Activated CD8-positive, alpha-beta T cell treated with anti-CD3 and anti-CD28 coated beads, Interleukin-2, amount 10 ng/mL, durations not matched to agents 7 days and 5 days (primary cell): ENCODE data around the gene DBP. TPM values are rescaled to one million over a fixed set of nuclear protein-coding genes. Genes with fewer than 3 reads are reported as not detected.

Experiments used
- ATAC-seq: fragments of 150-1000 bp; cut with Tn5 transposase; one replicate; pipeline ENCODE4 v1.10.0; 2021; ENCODE audit warnings: moderate library complexity
- CTCF ChIA-PET: fragments of 350-600 bp; sonication (Branson Sonifier 250); formaldehyde crosslinking; loops from one replicate; lab custom pipeline; 2021; ENCODE audit warnings: antibody characterized with exemption; lab: Charles Lee
- POLR2A ChIA-PET: fragments of 350-600 bp; sonication (Branson Sonifier 250); formaldehyde crosslinking; loops from one replicate; lab custom pipeline; 2021; ENCODE audit warnings: antibody characterized with exemption; lab: Charles Lee
- DNase-seq: peaks from one replicate; pipeline ENCODE4 v3.0.0-alpha.2; 2020
- H3K27ac Mint-ChIP-seq: one replicate; pipeline ENCODE4 v1.8.0; 2021; ENCODE audit warnings: mild to moderate bottlenecking, mixed read lengths
- H3K27me3 Mint-ChIP-seq: one replicate; pipeline ENCODE4 v1.8.0; 2021; ENCODE audit warnings: low read depth, mixed read lengths
- H3K36me3 Mint-ChIP-seq: one replicate; pipeline ENCODE4 v1.8.0; 2021; ENCODE audit warnings: low read depth, mixed read lengths
- H3K4me1 Mint-ChIP-seq: one replicate; pipeline ENCODE4 v1.8.0; 2021; ENCODE audit warnings: low read depth, mixed read lengths
- H3K4me3 Mint-ChIP-seq: one replicate; pipeline ENCODE4 v1.8.0; 2021; ENCODE audit warnings: mild to moderate bottlenecking, mixed read lengths
- H3K9me3 Mint-ChIP-seq: one replicate; pipeline ENCODE4 v1.8.0; 2022; ENCODE audit warnings: mixed read lengths; ENCODE audit not compliant: insufficient read depth
- total RNA-seq, 2 experiments: library from RNA; stranded (reverse); gene quantifications; one replicate each; pipeline ENCODE4 v1.2.3, GENCODE V29; 2021

DBP gene
- total RNA-seq, 2 experiments from 2014 or later = 17.3 to 18.3 TPM

- H3K4me3 Mint-ChIP-seq = no peak overlapping the region
- no peaks in the 10 kb centered on the region for H3K36me3 Mint-ChIP-seq
- H3K27me3 Mint-ChIP-seq = no peaks in the 10 kb centered on the region
- no peak for ATAC-seq
- ChIA-PET POLR2A (no interaction called here), CTCF (no interaction called here)
- H3K9me3 Mint-ChIP-seq = no peaks in the 10 kb centered on the region
- no peak for DNase-seq
- H3K27ac Mint-ChIP-seq = peak overlapping the region; percentile 10
- H3K4me1 Mint-ChIP-seq = peaks cover 51% of the 10 kb centered on the region
Measured at GRCh38 chr19:48648134-48648533, 11.0 kb upstream of the DBP start.

- H3K36me3 Mint-ChIP-seq = no peaks in the 10 kb centered on the region
- DNase-seq (no peak), ATAC-seq (no peak)
- CTCF ChIA-PET = interaction anchor here (1.2 to 2.4 kb wide), 9 partner anchors 12 to 197 kb away, joined by 4 to 20 read pairs (median 6); no protein-coding TSS in a partner anchor
- no peaks in the 10 kb centered on the region for H3K9me3 Mint-ChIP-seq
- H3K4me1 Mint-ChIP-seq = peaks cover 46% of the 10 kb centered on the region
- H3K27me3 Mint-ChIP-seq = no peaks in the 10 kb centered on the region
- H3K27ac Mint-ChIP-seq = peak overlapping the region; percentile 65
- POLR2A ChIA-PET = interaction anchor here (0.6 to 1.9 kb wide), 4 partner anchors 9 to 289 kb away, joined by 3 to 9 read pairs (median 5); partner anchors contain the start of genes DBP, RPL18 and SPHK2
- peak overlapping the region; percentile 79 for H3K4me3 Mint-ChIP-seq
Measured at GRCh38 chr19:48646722-48647216, 9.6 kb upstream of the DBP start.

GRCh38 chr19:48646001-48646721 lies 9.0 kb upstream of the DBP start, which contains the start of gene CA11:
Gene CA11, minus strand, starts transcription at chr19:48646187. Its CDS starts 555 bp downstream, at chr19:48645632.
- peak; percentile 90 for ATAC-seq
- Mint-ChIP-seq H3K4me3 (peak within 1 kb of the TSS; percentile 79), H3K9me3 (no peaks in the 10 kb centered on the region)

GRCh38 chr19:48645620-48646000 lies 8.4 kb upstream of the DBP start:
- Mint-ChIP-seq H3K27me3 (no peaks in the 10 kb centered on the region), H3K4me1 (peaks cover 44% of the 10 kb centered on the region), H3K27ac (peak overlapping the region; percentile 76), H3K36me3 (no peaks in the 10 kb centered on the region), H3K9me3 (no peaks in the 10 kb centered on the region), H3K4me3 (peak overlapping the region; percentile 79)
- ChIA-PET CTCF (interaction anchor here (0.8 to 3.0 kb wide), 23 partner anchors 11 to 348 kb away, joined by 3 to 36 read pairs (median 6); partner anchors contain the start of genes GYS1, HSD17B14 and RUVBL2), POLR2A (interaction anchor here (0.7 to 1.9 kb wide), 6 partner anchors 8 to 309 kb away, joined by 3 to 9 read pairs (median 4); partner anchors contain the start of genes BAX, DBP, PPP1R15A and RPL18)
- ATAC-seq = no peak
- DNase-seq = no peak

More at GRCh38 chr19:48646001-48646721, 9.0 kb upstream of the DBP start, which contains the start of gene CA11:
- DNase-seq = peak; percentile 93
- H3K27me3 Mint-ChIP-seq = no peaks in the 10 kb centered on the region
- POLR2A ChIA-PET = interaction anchor here (0.6 to 1.9 kb wide), 5 partner anchors 9 to 308 kb away, joined by 3 to 9 read pairs (median 4); partner anchors contain the start of genes BAX, DBP, RPL18 and SPHK2
- no peaks in the 10 kb centered on the region for H3K36me3 Mint-ChIP-seq
- peaks cover 46% of the 10 kb centered on the region for H3K4me1 Mint-ChIP-seq
- H3K27ac Mint-ChIP-seq = peak within 1 kb of the TSS; percentile 76
- CTCF ChIA-PET = interaction anchor here (0.8 to 3.0 kb wide), 22 partner anchors 12 to 347 kb away, joined by 3 to 36 read pairs (median 6); partner anchors contain the start of genes GYS1, HSD17B14 and RUVBL2

- ChIA-PET POLR2A (interaction anchor here (0.7 to 1.9 kb wide), 5 partner anchors 8 to 309 kb away, joined by 3 to 9 read pairs (median 4); partner anchors contain the start of genes BAX, DBP, PPP1R15A and RPL18), CTCF (interaction anchor here (0.6 to 3.0 kb wide), 21 partner anchors 11 to 348 kb away, joined by 3 to 36 read pairs (median 6); partner anchors contain the start of genes GYS1, HSD17B14 and RUVBL2)
- Mint-ChIP-seq H3K27me3 (no peaks in the 10 kb centered on the region), H3K4me1 (peaks cover 43% of the 10 kb centered on the region), H3K4me3 (peak overlapping the region; percentile 79), H3K27ac (peak overlapping the region; percentile 76), H3K36me3 (no peaks in the 10 kb centered on the region), H3K9me3 (no peaks in the 10 kb centered on the region)
- ATAC-seq (peak; percentile 60), DNase-seq (peak; percentile 87)
Measured at GRCh38 chr19:48644839-48645619, 7.8 kb upstream of the DBP start.

- Mint-ChIP-seq H3K9me3 (no peaks in the 10 kb centered on the region), H3K4me1 (peaks cover 42% of the 10 kb centered on the region)
Measured at GRCh38 chr19:48644355-48644754, 7.2 kb upstream of the DBP start.

GRCh38 chr19:48642862-48643261 lies 5.7 kb upstream of the DBP start:
- Mint-ChIP-seq H3K4me1 (peaks cover 46% of the 10 kb centered on the region), H3K9me3 (no peaks in the 10 kb centered on the region), H3K27ac (no peak overlapping the region), H3K27me3 (no peaks in the 10 kb centered on the region), H3K4me3 (no peak overlapping the region), H3K36me3 (no peaks in the 10 kb centered on the region)
- CTCF ChIA-PET = no interaction called here
- no peak for ATAC-seq
- no peak for DNase-seq
- POLR2A ChIA-PET = interaction anchor here (2.9 kb wide), 1 partner anchor 24 kb away, joined by 12 read pairs; the partner anchor contains the start of genes RPL18 and SPHK2

More at GRCh38 chr19:48644355-48644754, 7.2 kb upstream of the DBP start:
- no peak for ATAC-seq
- DNase-seq = no peak
- no peaks in the 10 kb centered on the region for H3K27me3 Mint-ChIP-seq
- ChIA-PET POLR2A (interaction anchor here (0.5 to 1.3 kb wide), 2 partner anchors 8 to 31 kb away, joined by 3 to 5 read pairs; partner anchors contain the start of gene DBP), CTCF (interaction anchor here (0.6 to 3.0 kb wide), 8 partner anchors 13 to 150 kb away, joined by 3 to 36 read pairs (median 10); partner anchors contain the start of genes RPL18 and SPHK2)
- H3K36me3 Mint-ChIP-seq = no peaks in the 10 kb centered on the region
- H3K27ac Mint-ChIP-seq = no peak overlapping the region
- H3K4me3 Mint-ChIP-seq = no peak overlapping the region

- DNase-seq (no peak), ATAC-seq (no peak)
- peaks cover 44% of the 10 kb centered on the region for H3K4me1 Mint-ChIP-seq
- ChIA-PET CTCF (interaction anchor here (0.8 kb wide), 1 partner anchor 33 kb away, joined by 3 read pairs; no protein-coding TSS in a partner anchor), POLR2A (interaction anchor here (2.9 kb wide), 1 partner anchor 23 kb away, joined by 12 read pairs; the partner anchor contains the start of genes RPL18 and SPHK2)
- H3K27ac Mint-ChIP-seq = no peak overlapping the region
- H3K4me3 Mint-ChIP-seq = no peak overlapping the region
- H3K36me3 Mint-ChIP-seq = no peaks in the 10 kb centered on the region
- no peaks in the 10 kb centered on the region for H3K9me3 Mint-ChIP-seq
- H3K27me3 Mint-ChIP-seq = no peaks in the 10 kb centered on the region
Measured at GRCh38 chr19:48641850-48642249, 4.7 kb upstream of the DBP start.

GRCh38 chr19:48639483-48640375 lies 2.5 kb upstream of the DBP start:
- no peak for DNase-seq

GRCh38 chr19:48638831-48639381 lies 1.7 kb upstream of the DBP start:
- Mint-ChIP-seq H3K4me3 (peak overlapping the region; percentile 97), H3K27ac (peak overlapping the region; percentile 96), H3K4me1 (peaks cover 39% of the 10 kb centered on the region), H3K36me3 (no peaks in the 10 kb centered on the region), H3K9me3 (no peaks in the 10 kb centered on the region), H3K27me3 (no peaks in the 10 kb centered on the region)
- ChIA-PET CTCF (no interaction called here), POLR2A (no interaction called here)
- ATAC-seq (no peak), DNase-seq (no peak)

More at GRCh38 chr19:48639483-48640375, 2.5 kb upstream of the DBP start:
- Mint-ChIP-seq H3K27me3 (no peaks in the 10 kb centered on the region), H3K9me3 (no peaks in the 10 kb centered on the region), H3K4me3 (peak overlapping the region; percentile 97), H3K4me1 (peaks cover 39% of the 10 kb centered on the region), H3K27ac (peak overlapping the region; percentile 96), H3K36me3 (no peaks in the 10 kb centered on the region)
- CTCF ChIA-PET = no interaction called here
- POLR2A ChIA-PET = no interaction called here
- ATAC-seq = no peak
